ENCODE results near the gene GIMAP2. TPM values are rescaled to one million over a fixed set of nuclear protein-coding genes. Genes with fewer than 3 reads are reported as not detected.

GIMAP2 gene
- total RNA-seq, 1 donor from 2014 or later, result not detected

- peaks cover 3% of the 10 kb centered on the region for H3K27me3 Mint-ChIP-seq (ENCODE audit: low read depth, unreplicated experiment)
- H3K27me3 ChIP-seq (ENCODE audit: insufficient read depth, low read length), result no peaks in the 10 kb centered on the region
- no peaks in the 10 kb centered on the region for H3K4me1 Mint-ChIP-seq (ENCODE audit: low read depth, unreplicated experiment)
- FAIRE-seq (no peak), DNase-seq (ENCODE audit: low read depth) (no peak)
- H3K4me3 Mint-ChIP-seq (ENCODE audit: unreplicated experiment), result no peak overlapping the region
- H4K20me1 ChIP-seq (ENCODE audit: insufficient read depth, low read length), result no peaks in the 10 kb centered on the region
- no peak overlapping the region for H3K9ac ChIP-seq (ENCODE audit: low read length)
- H3K27ac ChIP-seq (ENCODE audit: low read depth, low read length), result no peak overlapping the region
- H3K4me2 ChIP-seq (ENCODE audit: low read length), result no peak overlapping the region
- H3K79me2 ChIP-seq (ENCODE audit: insufficient read depth, low read length), result no peaks in the 10 kb centered on the region
- peaks cover 22% of the 10 kb centered on the region for H3K9me3 Mint-ChIP-seq (ENCODE audit: unreplicated experiment)
- H3K36me3 ChIP-seq (ENCODE audit: insufficient read depth, low read length), result no peaks in the 10 kb centered on the region
- H3K27ac Mint-ChIP-seq (ENCODE audit: unreplicated experiment), result no peak overlapping the region
- no peaks in the 10 kb centered on the region for H3K36me3 Mint-ChIP-seq (ENCODE audit: low read depth, unreplicated experiment)
- H3K9me3 ChIP-seq (ENCODE audit: insufficient read depth, low read depth, low read length), result no peaks in the 10 kb centered on the region
- no peak overlapping the region for H2AFZ ChIP-seq (ENCODE audit: low read depth, low read length)
- no peaks in the 10 kb centered on the region for H3K4me1 ChIP-seq (ENCODE audit: insufficient read depth, low read length)
- H3K4me3 ChIP-seq (ENCODE audit: insufficient read depth, low read depth, low read length), result no peak overlapping the region
- TF ChIP-seq EZH2 (IDR thresholded peaks at IDR 0.05; ENCODE audit: insufficient read depth, low read length), result no peak
- TF ChIP-seq CTCF (IDR thresholded peaks at IDR 0.05; ENCODE audit: insufficient read depth, low read depth, low read length), result no peak
Measured at GRCh38 chr7:150703209-150703608, 17.7 kb downstream of the GIMAP2 start.

GRCh38 chr7:150715293-150715692 lies 29.8 kb downstream of the GIMAP2 start:
- Histone ChIP-seq H3K9ac (ENCODE audit: low read length) (no peak overlapping the region), H3K79me2 (ENCODE audit: insufficient read depth, low read length) (no peaks in the 10 kb centered on the region), H3K4me2 (ENCODE audit: low read length) (no peak overlapping the region), H3K4me3 (ENCODE audit: insufficient read depth, low read depth, low read length) (no peak overlapping the region), H3K27me3 (ENCODE audit: insufficient read depth, low read length) (no peaks in the 10 kb centered on the region), H3K36me3 (ENCODE audit: insufficient read depth, low read length) (no peaks in the 10 kb centered on the region), H3K9me3 (ENCODE audit: insufficient read depth, low read depth, low read length) (no peaks in the 10 kb centered on the region), H2AFZ (ENCODE audit: low read depth, low read length) (no peak overlapping the region), H4K20me1 (ENCODE audit: insufficient read depth, low read length) (no peaks in the 10 kb centered on the region), H3K27ac (ENCODE audit: low read depth, low read length) (no peak overlapping the region), H3K4me1 (ENCODE audit: insufficient read depth, low read length) (no peaks in the 10 kb centered on the region)
- no peak for FAIRE-seq
- peaks cover 7% of the 10 kb centered on the region for H3K9me3 Mint-ChIP-seq (ENCODE audit: unreplicated experiment)
- H3K27me3 Mint-ChIP-seq (ENCODE audit: low read depth, unreplicated experiment), result peaks cover 35% of the 10 kb centered on the region
- TF ChIP-seq CTCF (IDR thresholded peaks at IDR 0.05; ENCODE audit: insufficient read depth, low read depth, low read length) (no peak), EZH2 (IDR thresholded peaks at IDR 0.05; ENCODE audit: insufficient read depth, low read length) (no peak)
- H3K4me1 Mint-ChIP-seq (ENCODE audit: low read depth, unreplicated experiment), result no peaks in the 10 kb centered on the region
- DNase-seq (ENCODE audit: low read depth), result no peak
- no peaks in the 10 kb centered on the region for H3K36me3 Mint-ChIP-seq (ENCODE audit: low read depth, unreplicated experiment)
- no peak overlapping the region for H3K4me3 Mint-ChIP-seq (ENCODE audit: unreplicated experiment)
- no peak overlapping the region for H3K27ac Mint-ChIP-seq (ENCODE audit: unreplicated experiment)

GRCh38 chr7:150715738-150716137 lies 30.2 kb downstream of the GIMAP2 start:
- H4K20me1 ChIP-seq (ENCODE audit: insufficient read depth, low read length), result no peaks in the 10 kb centered on the region
- H3K9me3 Mint-ChIP-seq (ENCODE audit: unreplicated experiment), result peaks cover 7% of the 10 kb centered on the region
- H3K36me3 Mint-ChIP-seq (ENCODE audit: low read depth, unreplicated experiment), result no peaks in the 10 kb centered on the region
- no peaks in the 10 kb centered on the region for H3K27me3 ChIP-seq (ENCODE audit: insufficient read depth, low read length)
- H2AFZ ChIP-seq (ENCODE audit: low read depth, low read length), result no peak overlapping the region
- DNase-seq (ENCODE audit: low read depth) (no peak), FAIRE-seq (no peak)
- H3K9ac ChIP-seq (ENCODE audit: low read length), result no peak overlapping the region
- H3K4me3 ChIP-seq (ENCODE audit: insufficient read depth, low read depth, low read length), result no peak overlapping the region
- H3K79me2 ChIP-seq (ENCODE audit: insufficient read depth, low read length), result no peaks in the 10 kb centered on the region
- peaks cover 35% of the 10 kb centered on the region for H3K27me3 Mint-ChIP-seq (ENCODE audit: low read depth, unreplicated experiment)
- H3K36me3 ChIP-seq (ENCODE audit: insufficient read depth, low read length), result no peaks in the 10 kb centered on the region
- H3K27ac Mint-ChIP-seq (ENCODE audit: unreplicated experiment), result no peak overlapping the region
- H3K9me3 ChIP-seq (ENCODE audit: insufficient read depth, low read depth, low read length), result no peaks in the 10 kb centered on the region
- H3K27ac ChIP-seq (ENCODE audit: low read depth, low read length), result no peak overlapping the region
- no peaks in the 10 kb centered on the region for H3K4me1 Mint-ChIP-seq (ENCODE audit: low read depth, unreplicated experiment)
- no peak overlapping the region for H3K4me3 Mint-ChIP-seq (ENCODE audit: unreplicated experiment)
- no peak overlapping the region for H3K4me2 ChIP-seq (ENCODE audit: low read length)
- TF ChIP-seq CTCF (IDR thresholded peaks at IDR 0.05; ENCODE audit: insufficient read depth, low read depth, low read length) (no peak), EZH2 (IDR thresholded peaks at IDR 0.05; ENCODE audit: insufficient read depth, low read length) (no peak)
- H3K4me1 ChIP-seq (ENCODE audit: insufficient read depth, low read length), result no peaks in the 10 kb centered on the region

Measured in astrocyte (in vitro differentiated cells and primary cell).